H9 (cell line): ENCODE results near the gene SLCO3A1. TPM values are rescaled to one million over a fixed set of nuclear protein-coding genes. Genes with fewer than 3 reads are reported as not detected.

Source experiments
- DNase-seq: peaks from one replicate; pipeline ENCODE4 v3.0.0-alpha.2; 2017
- H2AFZ ChIP-seq: one replicate; pipeline ENCODE4 v1.6.1; 2013; ENCODE audit warnings: mild to moderate bottlenecking, low read length, control low read depth, moderate library complexity
- H2AK5ac ChIP-seq: 2 replicates; pipeline ENCODE4 v1.6.1; 2013; ENCODE audit warnings: low read length, control low read depth, mixed read lengths; ENCODE audit not compliant: insufficient read length
- H2BK120ac ChIP-seq: one replicate; pipeline ENCODE4 v1.6.1; 2013; ENCODE audit warnings: low read depth, mild to moderate bottlenecking, low read length, control low read depth, inconsistent platforms; ENCODE audit not compliant: poor library complexity, severe bottlenecking
- H2BK12ac ChIP-seq: 2 replicates; pipeline ENCODE4 v1.6.1; 2013; ENCODE audit warnings: low read length, control low read depth, mixed read lengths, low read depth; ENCODE audit not compliant: insufficient read length
- H2BK15ac ChIP-seq: 2 replicates; pipeline ENCODE4 v1.6.1; 2013; ENCODE audit warnings: low read depth, low read length, control low read depth
- H2BK20ac ChIP-seq: one replicate; pipeline ENCODE4 v1.6.1; 2013; ENCODE audit warnings: low read depth, mild to moderate bottlenecking, low read length, control low read depth, inconsistent platforms; ENCODE audit not compliant: poor library complexity, severe bottlenecking
- H2BK5ac ChIP-seq: 2 replicates; pipeline ENCODE4 v1.6.1; 2013; ENCODE audit warnings: low read length, control low read depth, mixed read lengths; ENCODE audit not compliant: insufficient read length
- H3K14ac ChIP-seq: 2 replicates; pipeline ENCODE4 v1.6.1; 2013; ENCODE audit warnings: low read length, control low read depth; ENCODE audit not compliant: insufficient read depth
- H3K18ac ChIP-seq: 2 replicates; pipeline ENCODE4 v1.6.1; 2013; ENCODE audit warnings: low read depth, mild to moderate bottlenecking, mixed read lengths, low read length, control low read depth; ENCODE audit not compliant: insufficient read length
- H3K23ac ChIP-seq: 2 replicates; pipeline ENCODE4 v1.6.1; 2013; ENCODE audit warnings: low read length, control low read depth, mixed read lengths, low read depth; ENCODE audit not compliant: insufficient read length
- H3K23me2 ChIP-seq: 2 replicates; pipeline ENCODE4 v1.6.1; 2013; ENCODE audit warnings: low read depth, mild to moderate bottlenecking, mixed read lengths, low read length, control low read depth; ENCODE audit not compliant: insufficient read length, poor library complexity, severe bottlenecking
- H3K27ac ChIP-seq: 2 replicates; pipeline ENCODE4 v1.5.1; 2013; ENCODE audit warnings: low read length, control low read depth, mixed read lengths, low read depth; ENCODE audit not compliant: insufficient read length
- H3K27me3 ChIP-seq: 2 replicates; pipeline ENCODE4 v1.6.1; 2013; ENCODE audit warnings: low read length, control low read depth, inconsistent platforms; ENCODE audit not compliant: insufficient read depth
- H3K4ac ChIP-seq: 2 replicates; pipeline ENCODE4 v1.6.1; 2013; ENCODE audit warnings: low read depth, mild to moderate bottlenecking, control low read depth, inconsistent platforms, low read length, moderate library complexity
- H3K4me1 ChIP-seq: 2 replicates; pipeline ENCODE4 v1.6.1; 2013; ENCODE audit warnings: low read length, control low read depth, inconsistent platforms; ENCODE audit not compliant: insufficient read depth
- H3K4me2 ChIP-seq: 2 replicates; pipeline ENCODE4 v1.6.1; 2013; ENCODE audit warnings: low read length, control low read depth, mixed read lengths; ENCODE audit not compliant: insufficient read length, insufficient read depth
- H3K56ac ChIP-seq: 2 replicates; pipeline ENCODE4 v1.6.1; 2013; ENCODE audit warnings: low read depth, mild to moderate bottlenecking, mixed read lengths, low read length, control low read depth; ENCODE audit not compliant: insufficient read length
- H3K79me1 ChIP-seq: 2 replicates; pipeline ENCODE4 v1.6.1; 2013; ENCODE audit warnings: low read depth, mild to moderate bottlenecking, moderate library complexity, low read length, control low read depth, inconsistent platforms; ENCODE audit not compliant: insufficient read depth, poor library complexity, severe bottlenecking
- H3K79me2 ChIP-seq: 2 replicates; pipeline ENCODE4 v1.6.1; 2013; ENCODE audit warnings: low read length, control low read depth, inconsistent platforms; ENCODE audit not compliant: insufficient read depth
- H3K9ac ChIP-seq: 2 replicates; pipeline ENCODE4 v1.6.1; 2013; ENCODE audit warnings: low read length, control low read depth, mixed read lengths; ENCODE audit not compliant: insufficient read length; ENCODE audit errors: extremely low read depth
- H3K9me3 ChIP-seq: one replicate; pipeline ENCODE4 v1.6.1; 2013; ENCODE audit warnings: low read depth, low read length, inconsistent platforms; ENCODE audit not compliant: control insufficient read depth
- H3T11ph ChIP-seq: one replicate; pipeline ENCODE4 v1.6.1; 2013; ENCODE audit warnings: mild to moderate bottlenecking, low read length, control low read depth, inconsistent platforms
- H4K20me1 ChIP-seq: one replicate; pipeline ENCODE4 v1.6.1; 2013; ENCODE audit not compliant: control insufficient read depth, insufficient read length, insufficient read depth
- H4K5ac ChIP-seq: 2 replicates; pipeline ENCODE4 v1.6.1; 2013; ENCODE audit warnings: low read depth, mild to moderate bottlenecking, mixed read lengths, low read length, control low read depth; ENCODE audit not compliant: insufficient read length
- H4K8ac ChIP-seq: replicated peaks from 2 replicates; pipeline ENCODE4 v1.6.1; 2013; ENCODE audit warnings: low read length, control low read depth, mixed read lengths, low read depth; ENCODE audit not compliant: insufficient read length
- H4K91ac ChIP-seq: 2 replicates; pipeline ENCODE4 v1.6.1; 2013; ENCODE audit warnings: low read depth, mild to moderate bottlenecking, moderate library complexity, mixed read lengths, low read length, control low read depth; ENCODE audit not compliant: insufficient read length
- H3K27ac Mint-ChIP-seq, 3 experiments: 2 replicates in 2 of 3; 3 replicates in 1 of 3; pipeline ENCODE4 v1.8.0; 2020 to 2021; ENCODE audit warnings: mixed read lengths in 3 of 3, mild to moderate bottlenecking in 1 of 3, moderate library complexity in 1 of 3
- H3K27me3 Mint-ChIP-seq: 2 replicates; pipeline ENCODE4 v1.8.0; 2021; ENCODE audit warnings: low read depth, mild to moderate bottlenecking, moderate library complexity, mixed read lengths
- H3K36me3 Mint-ChIP-seq, 3 experiments: 2 replicates in 2 of 3; 3 replicates in 1 of 3; pipeline ENCODE4 v1.8.0; 2020 to 2021; ENCODE audit warnings: low read depth in 3 of 3, mixed read lengths in 3 of 3; ENCODE audit not compliant: insufficient read depth in 1 of 3
- H3K4me1 Mint-ChIP-seq, 2 experiments: 2 replicates each; pipeline ENCODE4 v1.8.0; 2020; ENCODE audit warnings: mixed read lengths in 2 of 2
- H3K4me3 Mint-ChIP-seq, 2 experiments: 2 replicates in 1 of 2; 3 replicates in 1 of 2; pipeline ENCODE4 v1.8.0; 2020 to 2021; ENCODE audit warnings: mild to moderate bottlenecking in 2 of 2, mixed read lengths in 2 of 2, moderate library complexity in 1 of 2
- H3K9me3 Mint-ChIP-seq, 2 experiments: 2 replicates in 1 of 2; 3 replicates in 1 of 2; pipeline ENCODE4 v1.8.0; 2020; ENCODE audit warnings: mild to moderate bottlenecking in 2 of 2, mixed read lengths in 2 of 2, moderate library complexity in 1 of 2
- WGBS: extraction: QIAGEN DNeasy Blood & Tissue Kit; methylation state at CpG from one replicate; pipeline ENCODE4 v1.1.7; 2013; ENCODE audit warnings: missing lambda C conversion rate, low lambda C conversion rate, mixed read lengths; ENCODE audit not compliant: insufficient read length; ENCODE audit errors: extremely low coverage; 5-methylcytosine and 5-hydroxymethylcytosine counted together
- total RNA-seq: library from RNA; stranded (reverse); gene quantifications from 2 replicates; pipeline ENCODE4 v1.2.1, GENCODE V29; 2021
- TF ChIP-seq, protein P1 (sequence below): fragments of 200-600 bp; sonication (generic); conservative IDR thresholded peaks from 3 replicates; pipeline ENCODE4 v1.8.0; 2021; ENCODE audit warnings: antibody characterized with exemption, mild to moderate bottlenecking

SLCO3A1 gene
- total RNA-seq, 1 experiment from 2014 or later: 9.4 TPM

DNA sequence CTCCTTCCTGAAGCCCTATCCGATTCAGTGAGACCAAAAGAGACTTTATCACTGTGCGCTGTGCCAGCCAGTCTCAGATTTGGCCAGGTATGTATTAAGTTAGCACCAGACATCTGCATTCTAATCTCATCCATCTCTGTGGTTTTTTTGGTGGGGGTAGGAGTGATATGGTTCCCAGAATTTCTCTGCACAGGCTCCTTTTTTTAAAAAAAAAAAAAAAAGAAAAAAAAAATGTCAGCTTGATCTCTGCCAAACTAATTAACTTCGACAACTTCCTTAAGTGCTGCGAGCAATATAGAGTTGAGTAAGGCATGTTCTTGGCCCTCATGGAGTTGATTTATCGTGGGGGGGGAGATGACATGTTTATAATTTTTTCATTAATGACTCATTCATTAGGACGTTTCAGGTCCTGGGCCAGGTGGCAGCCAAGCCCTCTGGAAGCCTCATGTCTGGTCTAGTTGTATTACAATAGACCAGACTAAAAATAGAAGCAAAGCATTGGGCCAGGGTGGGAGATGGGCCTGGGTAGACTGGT, 12.9 kb downstream of the SLCO3A1 start:
- H3K56ac ChIP-seq: no peak overlapping the region
- no peak overlapping the region for H3K4ac ChIP-seq
- no peak overlapping the region for H3K27ac ChIP-seq
- no peaks in the 10 kb centered on the region for H3K27me3 ChIP-seq
- no CpG with 5 or more reads among the region's 6 CpGs for WGBS
- peak overlapping the region; percentile 34 to 88 (median 52); a peak in 2 of 7 replicates for H3K27ac Mint-ChIP-seq
- no peak overlapping the region for H2AFZ ChIP-seq
- no peaks in the 10 kb centered on the region for H3K23me2 ChIP-seq
- no peak overlapping the region for H2BK20ac ChIP-seq
- H2BK15ac ChIP-seq: no peak overlapping the region
- H3T11ph ChIP-seq: no peak overlapping the region
- peaks cover 33 to 38% of the 10 kb centered on the region in 2 experiments for H3K4me1 Mint-ChIP-seq
- H3K27me3 Mint-ChIP-seq: no peaks in the 10 kb centered on the region
- TF ChIP-seq, protein P1, sequence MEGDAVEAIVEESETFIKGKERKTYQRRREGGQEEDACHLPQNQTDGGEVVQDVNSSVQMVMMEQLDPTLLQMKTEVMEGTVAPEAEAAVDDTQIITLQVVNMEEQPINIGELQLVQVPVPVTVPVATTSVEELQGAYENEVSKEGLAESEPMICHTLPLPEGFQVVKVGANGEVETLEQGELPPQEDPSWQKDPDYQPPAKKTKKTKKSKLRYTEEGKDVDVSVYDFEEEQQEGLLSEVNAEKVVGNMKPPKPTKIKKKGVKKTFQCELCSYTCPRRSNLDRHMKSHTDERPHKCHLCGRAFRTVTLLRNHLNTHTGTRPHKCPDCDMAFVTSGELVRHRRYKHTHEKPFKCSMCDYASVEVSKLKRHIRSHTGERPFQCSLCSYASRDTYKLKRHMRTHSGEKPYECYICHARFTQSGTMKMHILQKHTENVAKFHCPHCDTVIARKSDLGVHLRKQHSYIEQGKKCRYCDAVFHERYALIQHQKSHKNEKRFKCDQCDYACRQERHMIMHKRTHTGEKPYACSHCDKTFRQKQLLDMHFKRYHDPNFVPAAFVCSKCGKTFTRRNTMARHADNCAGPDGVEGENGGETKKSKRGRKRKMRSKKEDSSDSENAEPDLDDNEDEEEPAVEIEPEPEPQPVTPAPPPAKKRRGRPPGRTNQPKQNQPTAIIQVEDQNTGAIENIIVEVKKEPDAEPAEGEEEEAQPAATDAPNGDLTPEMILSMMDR: no peak
- no peak for DNase-seq
- H4K91ac ChIP-seq: no peak overlapping the region
- H4K5ac ChIP-seq: no peak overlapping the region
- H3K23ac ChIP-seq: no peak overlapping the region
- no peak overlapping the region for H3K4me3 Mint-ChIP-seq
- H3K36me3 Mint-ChIP-seq: peaks cover 0 to 15% (median 0%) of the 10 kb centered on the region in 3 experiments; a peak in 4 of 7 replicates
- no peak overlapping the region for H2BK12ac ChIP-seq
- no peaks in the 10 kb centered on the region for H3K4me1 ChIP-seq
- H3K9me3 Mint-ChIP-seq: peaks cover 3 to 11% of the 10 kb centered on the region in 2 experiments; a peak in 3 of 5 replicates
- no peak overlapping the region for H2AK5ac ChIP-seq
- no peak overlapping the region for H3K18ac ChIP-seq
- H3K9me3 ChIP-seq: no peaks in the 10 kb centered on the region
- no peak overlapping the region for H3K9ac ChIP-seq
- no peak overlapping the region for H3K4me2 ChIP-seq
- H3K14ac ChIP-seq: no peak overlapping the region; the same call in 1 of the 2 replicates
- no peaks in the 10 kb centered on the region for H4K20me1 ChIP-seq
- H4K8ac ChIP-seq: no peak overlapping the region
- H2BK120ac ChIP-seq: no peak overlapping the region
- H2BK5ac ChIP-seq: no peak overlapping the region
- H3K79me2 ChIP-seq: no peaks in the 10 kb centered on the region
- H3K79me1 ChIP-seq: no peaks in the 10 kb centered on the region
